Activated CD4-positive, alpha-beta T cell treated with anti-CD3 and anti-CD28 coated beads for 48 hours (primary cell): ENCODE results near the gene ZNF112.

ENCODE experiments used
- DNase-seq: peaks from one replicate; pipeline ENCODE4 v3.0.0-alpha.2; 2020

Gene ZNF112

DNA sequence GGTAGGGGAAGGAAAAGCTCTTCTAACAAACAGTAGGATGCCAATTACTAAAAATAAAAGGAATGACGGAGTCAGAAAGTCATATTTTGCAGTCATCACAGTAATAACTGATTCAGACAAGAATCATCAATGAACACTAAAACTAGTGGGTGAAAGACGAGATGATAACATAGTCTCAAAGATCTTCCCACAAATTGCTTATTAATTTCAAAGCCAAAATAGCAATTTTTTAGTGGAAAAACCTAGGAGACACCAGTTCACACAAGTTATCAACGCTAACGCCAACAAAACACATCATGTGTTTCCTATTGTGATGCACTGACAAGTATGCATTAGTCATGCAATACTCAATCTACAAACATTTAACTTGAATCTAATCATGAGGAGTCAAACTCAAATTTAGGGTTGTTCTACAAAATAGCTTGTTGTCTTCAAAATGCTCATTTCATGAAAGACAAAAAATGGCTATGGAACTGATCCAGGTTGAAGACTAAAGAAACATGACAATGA is 78.2 kb downstream of the ZNF112 start:
- DNase-seq: no peak

DNA sequence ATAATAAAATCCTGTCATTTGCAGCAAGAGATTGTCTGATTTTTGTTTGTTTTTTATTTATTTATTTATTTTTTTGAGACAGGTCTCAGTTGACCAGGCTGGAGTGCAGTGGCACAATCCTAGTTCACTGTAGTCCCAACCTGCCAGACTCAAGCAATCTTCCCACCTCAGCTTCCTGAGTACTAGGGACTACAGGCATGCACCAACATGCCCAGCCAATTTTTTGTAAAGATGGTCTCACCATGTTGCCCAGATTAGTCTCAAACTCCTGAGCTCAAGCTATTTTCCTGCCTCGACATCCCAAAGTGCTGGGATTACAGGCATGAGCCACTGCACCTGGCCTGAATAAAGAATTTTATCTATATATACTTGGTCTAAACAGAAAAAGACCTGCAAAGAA is 79.1 kb downstream of the ZNF112 start:
- no peak for DNase-seq
